ENCODE results near the gene BAZ1A. TPM values are rescaled to one million over a fixed set of nuclear protein-coding genes. Genes with fewer than 3 reads are reported as not detected.

BAZ1A gene
- total RNA-seq, 1 experiment from 2014 or later, result 17.8 TPM

DNA sequence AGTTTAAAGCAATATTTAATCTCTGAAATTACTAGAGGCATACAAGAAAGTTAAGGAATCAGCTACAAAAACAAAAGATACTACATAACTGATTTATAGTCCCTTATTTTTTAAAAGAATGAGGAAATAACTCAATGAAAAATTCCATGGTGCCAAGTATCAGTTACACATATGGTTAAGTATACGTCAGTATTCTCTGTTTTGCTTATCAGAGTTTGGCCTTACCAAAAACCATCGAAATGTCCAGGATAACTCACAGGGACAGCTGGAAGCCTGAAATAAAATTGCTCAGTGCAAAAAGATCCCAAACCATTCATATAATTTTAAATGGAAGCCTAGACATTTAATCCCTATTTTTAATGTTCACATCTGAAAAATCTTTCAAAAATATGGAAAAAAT lies 164.4 kb downstream of the BAZ1A start:
- no peaks in the 10 kb centered on the region for H3K9me3 ChIP-seq (ENCODE audit: control insufficient read depth, low read depth, low read length)
- H4K91ac ChIP-seq (ENCODE audit: insufficient read length, low read depth, low read length), result no peak overlapping the region
- H3K9me3 Mint-ChIP-seq, result no peaks in the 10 kb centered on the region
- no peak overlapping the region for H3K9ac ChIP-seq (ENCODE audit: extremely low read depth, insufficient read length, low read length)
- H3K4me3 Mint-ChIP-seq, result no peak overlapping the region
- peaks cover 8% of the 10 kb centered on the region for H3K23me2 ChIP-seq (ENCODE audit: insufficient read length, low read depth, low read length, poor library complexity, severe bottlenecking)
- H3K4me1 Mint-ChIP-seq, result peaks cover 10 to 11% of the 10 kb centered on the region in 2 experiments
- H3K79me2 ChIP-seq (ENCODE audit: insufficient read depth, low read length), result no peaks in the 10 kb centered on the region
- H2AK5ac ChIP-seq (ENCODE audit: insufficient read length, low read length), result no peak overlapping the region
- no peak overlapping the region for H3K4ac ChIP-seq (ENCODE audit: low read depth, low read length)
- H2BK15ac ChIP-seq (ENCODE audit: low read depth, low read length), result no peak overlapping the region
- H3K18ac ChIP-seq (ENCODE audit: insufficient read length, low read depth, low read length), result no peak overlapping the region
- H4K20me1 ChIP-seq (ENCODE audit: control insufficient read depth, insufficient read depth, insufficient read length), result no peaks in the 10 kb centered on the region
- no peak overlapping the region for H3K4me2 ChIP-seq (ENCODE audit: insufficient read depth, insufficient read length, low read length)
- TF ChIP-seq, protein P1, sequence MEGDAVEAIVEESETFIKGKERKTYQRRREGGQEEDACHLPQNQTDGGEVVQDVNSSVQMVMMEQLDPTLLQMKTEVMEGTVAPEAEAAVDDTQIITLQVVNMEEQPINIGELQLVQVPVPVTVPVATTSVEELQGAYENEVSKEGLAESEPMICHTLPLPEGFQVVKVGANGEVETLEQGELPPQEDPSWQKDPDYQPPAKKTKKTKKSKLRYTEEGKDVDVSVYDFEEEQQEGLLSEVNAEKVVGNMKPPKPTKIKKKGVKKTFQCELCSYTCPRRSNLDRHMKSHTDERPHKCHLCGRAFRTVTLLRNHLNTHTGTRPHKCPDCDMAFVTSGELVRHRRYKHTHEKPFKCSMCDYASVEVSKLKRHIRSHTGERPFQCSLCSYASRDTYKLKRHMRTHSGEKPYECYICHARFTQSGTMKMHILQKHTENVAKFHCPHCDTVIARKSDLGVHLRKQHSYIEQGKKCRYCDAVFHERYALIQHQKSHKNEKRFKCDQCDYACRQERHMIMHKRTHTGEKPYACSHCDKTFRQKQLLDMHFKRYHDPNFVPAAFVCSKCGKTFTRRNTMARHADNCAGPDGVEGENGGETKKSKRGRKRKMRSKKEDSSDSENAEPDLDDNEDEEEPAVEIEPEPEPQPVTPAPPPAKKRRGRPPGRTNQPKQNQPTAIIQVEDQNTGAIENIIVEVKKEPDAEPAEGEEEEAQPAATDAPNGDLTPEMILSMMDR (conservative IDR thresholded peaks at IDR 0.05), result no peak
- H3K36me3 Mint-ChIP-seq (ENCODE audit: insufficient read depth in 1 of 3, low read depth in 3 of 3), result peaks cover 0 to 18% (median 10%) of the 10 kb centered on the region in 3 experiments; a peak in 5 of 7 replicates
- H3K79me1 ChIP-seq (ENCODE audit: insufficient read depth, low read depth, low read length, poor library complexity, severe bottlenecking), result no peaks in the 10 kb centered on the region
- no peaks in the 10 kb centered on the region for H3K27me3 ChIP-seq (ENCODE audit: insufficient read depth, low read length)
- H3K4me1 ChIP-seq (ENCODE audit: insufficient read depth, low read length), result no peaks in the 10 kb centered on the region
- H2BK120ac ChIP-seq (ENCODE audit: low read depth, low read length, poor library complexity, severe bottlenecking), result no peak overlapping the region
- no peak overlapping the region for H4K8ac ChIP-seq (replicated peaks; ENCODE audit: insufficient read length, low read depth, low read length)
- H3K27ac Mint-ChIP-seq, result no peak overlapping the region
- H3K27me3 Mint-ChIP-seq (ENCODE audit: low read depth), result peaks cover 10% of the 10 kb centered on the region
- H4K5ac ChIP-seq (ENCODE audit: insufficient read length, low read depth, low read length), result no peak overlapping the region
- DNase-seq, result no peak
- no peak overlapping the region for H3K56ac ChIP-seq (ENCODE audit: insufficient read length, low read depth, low read length)
- no peak overlapping the region for H2BK20ac ChIP-seq (ENCODE audit: low read depth, low read length, poor library complexity, severe bottlenecking)
- no CpG with 5 or more reads among the region's 2 CpGs for WGBS (ENCODE audit: extremely low coverage, insufficient read length, low lambda C conversion rate)
- H2AFZ ChIP-seq (ENCODE audit: low read length), result no peak overlapping the region
- no peak overlapping the region for H2BK12ac ChIP-seq (ENCODE audit: insufficient read length, low read depth, low read length)
- no peak overlapping the region for H3K27ac ChIP-seq (ENCODE audit: insufficient read length, low read depth, low read length)
- H3K23ac ChIP-seq (ENCODE audit: insufficient read length, low read depth, low read length), result no peak overlapping the region
- no peak overlapping the region for H3T11ph ChIP-seq (ENCODE audit: low read length)
- no peak overlapping the region for H3K14ac ChIP-seq (ENCODE audit: insufficient read depth, low read length)
- no peak overlapping the region for H2BK5ac ChIP-seq (ENCODE audit: insufficient read length, low read length)
